ENCODE results near the gene CBX3.

CBX3 gene

GRCh38 chr7:26187380-26188205 lies 14.0 kb upstream of the CBX3 start:
- no peak overlapping the region for H3K14ac ChIP-seq (ENCODE audit: low read length)
- no peak overlapping the region for H2BK120ac ChIP-seq (ENCODE audit: insufficient read depth, low read length, poor library complexity)
- H3K79me2 ChIP-seq (ENCODE audit: control insufficient read depth, insufficient read depth, low read length, poor library complexity) = no peaks in the 10 kb centered on the region
- H4K8ac ChIP-seq (ENCODE audit: low read depth, low read length) = no peak overlapping the region
- no peak for DNase-seq
- H3K4me1 ChIP-seq (ENCODE audit: control insufficient read depth in 1 of 2, insufficient read depth in 2 of 2, low read length in 2 of 2) = no peaks in the 10 kb centered on the region
- no peaks in the 10 kb centered on the region for H3K27me3 ChIP-seq (ENCODE audit: insufficient read depth, low read length)
- H3K4ac ChIP-seq (ENCODE audit: low read depth, low read length) = no peak overlapping the region
- H3K9me3 ChIP-seq (ENCODE audit: insufficient read depth, low read depth, low read length) = no peaks in the 10 kb centered on the region
- H4K12ac ChIP-seq (ENCODE audit: low read depth, low read length) = no peak overlapping the region
- no peak overlapping the region for H3K23ac ChIP-seq (ENCODE audit: low read length)
- no peak overlapping the region for H3K9ac ChIP-seq (ENCODE audit: low read length)
- H3K18ac ChIP-seq (ENCODE audit: low read length) = no peak overlapping the region
- WGBS (ENCODE audit: extremely low coverage, insufficient coverage, insufficient read length) = no CpG with 5 or more reads among the region's 11 CpGs
- no peak overlapping the region for H3K4me3 ChIP-seq (ENCODE audit: low read depth, low read length)
- no peak overlapping the region for H4K91ac ChIP-seq (ENCODE audit: low read depth, low read length)
- no peak overlapping the region for H2AFZ ChIP-seq (ENCODE audit: insufficient read depth, low read length, poor library complexity)
- H3K79me1 ChIP-seq (ENCODE audit: low read length) = no peaks in the 10 kb centered on the region
- H3K36me3 ChIP-seq (ENCODE audit: control insufficient read depth in 1 of 2, insufficient read depth in 2 of 2, low read length in 2 of 2) = peaks cover 4 to 34% of the 10 kb centered on the region in 2 experiments
- no peak overlapping the region for H2AK5ac ChIP-seq (ENCODE audit: low read length)
- no peak overlapping the region for H3K4me2 ChIP-seq (ENCODE audit: low read length)
- no peak overlapping the region for H3K27ac ChIP-seq (ENCODE audit: low read depth, low read length)
- H2BK5ac ChIP-seq (ENCODE audit: low read depth, low read length, poor library complexity) = no peak overlapping the region
- H2BK12ac ChIP-seq (ENCODE audit: low read length) = no peak overlapping the region

DNA sequence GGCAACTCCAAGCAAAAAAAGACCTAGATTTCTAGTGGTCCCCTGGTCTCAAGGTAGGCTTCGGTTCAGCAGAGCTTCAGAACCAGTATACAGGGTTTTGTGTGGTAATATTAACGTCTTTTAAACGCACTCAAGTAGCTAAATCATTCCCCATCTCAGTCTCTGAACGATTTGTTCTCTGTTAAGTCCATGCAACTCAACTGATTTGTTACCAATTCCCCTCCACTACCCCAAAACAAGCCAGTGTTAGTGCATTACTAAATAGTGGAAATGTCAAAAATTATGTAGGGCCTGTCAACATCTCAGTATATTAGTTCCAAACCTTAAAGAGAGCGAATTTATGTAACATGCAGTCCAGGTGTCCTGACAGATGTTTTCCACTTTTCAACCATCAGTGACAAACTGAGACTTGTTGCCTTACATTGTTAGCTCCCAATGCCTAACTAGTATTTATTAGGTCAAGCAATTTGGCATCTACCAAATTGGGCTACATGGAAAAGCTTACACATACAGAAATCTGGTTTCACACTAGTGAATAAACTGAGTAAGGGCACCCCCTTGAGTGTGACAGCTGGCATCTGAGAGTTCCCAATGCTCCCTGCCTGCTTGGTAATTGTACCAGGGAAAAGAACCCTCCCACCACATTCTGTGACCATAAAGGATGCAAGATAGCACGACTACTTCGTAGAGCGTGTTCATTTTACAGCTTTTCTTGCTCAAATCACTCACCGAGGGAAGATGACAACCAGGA lies 13.2 kb upstream of the CBX3 start:
- H3K23ac ChIP-seq (ENCODE audit: low read length) = no peak overlapping the region
- H3K4me3 ChIP-seq (ENCODE audit: low read depth, low read length) = no peak overlapping the region
- no peaks in the 10 kb centered on the region for H3K9me3 ChIP-seq (ENCODE audit: insufficient read depth, low read depth, low read length)
- no peaks in the 10 kb centered on the region for H3K27me3 ChIP-seq (ENCODE audit: insufficient read depth, low read length)
- DNase-seq = peak in 1 of 2 donors; percentile 41
- no CpG with 5 or more reads among the region's 9 CpGs for WGBS (ENCODE audit: extremely low coverage, insufficient coverage, insufficient read length)
- H3K18ac ChIP-seq (ENCODE audit: low read length) = no peak overlapping the region
- H4K91ac ChIP-seq (ENCODE audit: low read depth, low read length) = no peak overlapping the region
- H3K36me3 ChIP-seq (ENCODE audit: control insufficient read depth in 1 of 2, insufficient read depth in 2 of 2, low read length in 2 of 2) = peaks cover 4 to 37% of the 10 kb centered on the region in 2 experiments
- no peak overlapping the region for H4K8ac ChIP-seq (ENCODE audit: low read depth, low read length)
- H3K4ac ChIP-seq (ENCODE audit: low read depth, low read length) = no peak overlapping the region
- H3K4me1 ChIP-seq (ENCODE audit: control insufficient read depth in 1 of 2, insufficient read depth in 2 of 2, low read length in 2 of 2) = no peaks in the 10 kb centered on the region
- H3K79me1 ChIP-seq (ENCODE audit: low read length) = no peaks in the 10 kb centered on the region
- H3K27ac ChIP-seq (ENCODE audit: low read depth, low read length) = no peak overlapping the region
- no peak overlapping the region for H2AK5ac ChIP-seq (ENCODE audit: low read length)
- no peak overlapping the region for H3K9ac ChIP-seq (ENCODE audit: low read length)
- no peak overlapping the region for H2BK120ac ChIP-seq (ENCODE audit: insufficient read depth, low read length, poor library complexity)
- H4K12ac ChIP-seq (ENCODE audit: low read depth, low read length) = no peak overlapping the region
- no peaks in the 10 kb centered on the region for H3K79me2 ChIP-seq (ENCODE audit: control insufficient read depth, insufficient read depth, low read length, poor library complexity)
- H2AFZ ChIP-seq (ENCODE audit: insufficient read depth, low read length, poor library complexity) = no peak overlapping the region
- H2BK12ac ChIP-seq (ENCODE audit: low read length) = no peak overlapping the region
- no peak overlapping the region for H3K4me2 ChIP-seq (ENCODE audit: low read length)
- H2BK5ac ChIP-seq (ENCODE audit: low read depth, low read length, poor library complexity) = no peak overlapping the region
- no peak overlapping the region for H3K14ac ChIP-seq (ENCODE audit: low read length)

DNA sequence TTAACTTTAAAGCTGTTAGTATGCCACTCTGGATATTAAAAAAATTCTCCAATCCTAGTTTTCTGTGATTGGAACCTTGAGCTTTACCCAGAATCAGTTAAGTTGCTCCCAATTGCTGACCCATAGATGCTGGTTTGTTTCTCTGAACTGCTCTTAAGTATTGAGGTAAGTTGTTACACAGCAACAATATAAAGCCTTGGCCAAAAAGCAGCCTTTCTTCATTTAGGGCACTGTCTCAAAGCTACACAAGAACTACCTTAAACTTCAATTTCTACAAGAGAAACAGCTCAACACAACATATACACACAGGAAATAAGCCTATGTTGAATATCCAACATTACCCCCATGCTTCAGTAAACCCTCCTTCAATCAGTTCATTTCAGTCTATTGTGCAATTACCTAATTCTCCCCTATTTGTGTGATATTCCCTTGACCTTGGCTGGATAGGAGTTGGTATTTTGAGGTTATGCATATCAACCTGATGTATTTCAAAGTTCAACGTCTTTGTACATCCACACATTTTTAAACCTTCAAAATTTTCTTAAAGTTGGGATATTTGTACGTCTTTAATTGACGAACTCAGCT lies 12.5 kb upstream of the CBX3 start:
- Histone ChIP-seq H4K12ac (ENCODE audit: low read depth, low read length) (no peak overlapping the region), H3K9ac (ENCODE audit: low read length) (no peak overlapping the region), H3K18ac (ENCODE audit: low read length) (no peak overlapping the region), H3K4me2 (ENCODE audit: low read length) (no peak overlapping the region), H3K4me1 (ENCODE audit: control insufficient read depth in 1 of 2, insufficient read depth in 2 of 2, low read length in 2 of 2) (no peaks in the 10 kb centered on the region), H3K23ac (ENCODE audit: low read length) (no peak overlapping the region), H3K36me3 (ENCODE audit: control insufficient read depth in 1 of 2, insufficient read depth in 2 of 2, low read length in 2 of 2) (peaks cover 8 to 42% of the 10 kb centered on the region in 2 experiments), H2AK5ac (ENCODE audit: low read length) (no peak overlapping the region), H3K4ac (ENCODE audit: low read depth, low read length) (no peak overlapping the region), H2BK12ac (ENCODE audit: low read length) (no peak overlapping the region), H2BK5ac (ENCODE audit: low read depth, low read length, poor library complexity) (no peak overlapping the region), H3K4me3 (ENCODE audit: low read depth, low read length) (no peak overlapping the region), H3K27me3 (ENCODE audit: insufficient read depth, low read length) (no peaks in the 10 kb centered on the region), H3K27ac (ENCODE audit: low read depth, low read length) (no peak overlapping the region), H3K14ac (ENCODE audit: low read length) (no peak overlapping the region), H3K9me3 (ENCODE audit: insufficient read depth, low read depth, low read length) (no peaks in the 10 kb centered on the region), H3K79me2 (ENCODE audit: control insufficient read depth, insufficient read depth, low read length, poor library complexity) (no peaks in the 10 kb centered on the region), H4K91ac (ENCODE audit: low read depth, low read length) (no peak overlapping the region), H4K8ac (ENCODE audit: low read depth, low read length) (no peak overlapping the region), H2BK120ac (ENCODE audit: insufficient read depth, low read length, poor library complexity) (no peak overlapping the region), H3K79me1 (ENCODE audit: low read length) (no peaks in the 10 kb centered on the region), H2AFZ (ENCODE audit: insufficient read depth, low read length, poor library complexity) (no peak overlapping the region)
- DNase-seq = peak in 1 of 2 donors; percentile 31
- no CpG with 5 or more reads among the region's 3 CpGs for WGBS (ENCODE audit: extremely low coverage, insufficient coverage, insufficient read length)

GRCh38 chr7:26189697-26190096 lies 11.8 kb upstream of the CBX3 start:
- H3K18ac ChIP-seq (ENCODE audit: low read length) = no peak overlapping the region
- no peaks in the 10 kb centered on the region for H3K4me1 ChIP-seq (ENCODE audit: control insufficient read depth in 1 of 2, insufficient read depth in 2 of 2, low read length in 2 of 2)
- H3K36me3 ChIP-seq (ENCODE audit: control insufficient read depth in 1 of 2, insufficient read depth in 2 of 2, low read length in 2 of 2) = peaks cover 14 to 49% of the 10 kb centered on the region in 2 experiments
- no peak overlapping the region for H3K23ac ChIP-seq (ENCODE audit: low read length)
- DNase-seq = peak in 1 of 2 donors; percentile 23
- H4K8ac ChIP-seq (ENCODE audit: low read depth, low read length) = no peak overlapping the region
- no peaks in the 10 kb centered on the region for H3K27me3 ChIP-seq (ENCODE audit: insufficient read depth, low read length)
- H3K4ac ChIP-seq (ENCODE audit: low read depth, low read length) = no peak overlapping the region
- H2AFZ ChIP-seq (ENCODE audit: insufficient read depth, low read length, poor library complexity) = no peak overlapping the region
- H3K79me1 ChIP-seq (ENCODE audit: low read length) = no peaks in the 10 kb centered on the region
- no peak overlapping the region for H2BK120ac ChIP-seq (ENCODE audit: insufficient read depth, low read length, poor library complexity)
- no CpG with 5 or more reads among the region's 3 CpGs for WGBS (ENCODE audit: extremely low coverage, insufficient coverage, insufficient read length)
- H4K12ac ChIP-seq (ENCODE audit: low read depth, low read length) = no peak overlapping the region
- H3K9me3 ChIP-seq (ENCODE audit: insufficient read depth, low read depth, low read length) = no peaks in the 10 kb centered on the region
- H4K91ac ChIP-seq (ENCODE audit: low read depth, low read length) = no peak overlapping the region
- H3K79me2 ChIP-seq (ENCODE audit: control insufficient read depth, insufficient read depth, low read length, poor library complexity) = peaks cover 4% of the 10 kb centered on the region
- no peak overlapping the region for H3K14ac ChIP-seq (ENCODE audit: low read length)
- no peak overlapping the region for H2BK5ac ChIP-seq (ENCODE audit: low read depth, low read length, poor library complexity)
- no peak overlapping the region for H2AK5ac ChIP-seq (ENCODE audit: low read length)
- H3K9ac ChIP-seq (ENCODE audit: low read length) = no peak overlapping the region
- H3K4me2 ChIP-seq (ENCODE audit: low read length) = no peak overlapping the region
- no peak overlapping the region for H3K27ac ChIP-seq (ENCODE audit: low read depth, low read length)
- no peak overlapping the region for H2BK12ac ChIP-seq (ENCODE audit: low read length)
- no peak overlapping the region for H3K4me3 ChIP-seq (ENCODE audit: low read depth, low read length)
